Measurements from ENCODE around the gene ASB11. TPM values are rescaled to one million over a fixed set of nuclear protein-coding genes. Genes with fewer than 3 reads are reported as not detected.

The ASB11 gene
- total RNA-seq (2014; rRNA removed; shearing (Covaris generic)) (not detected in 2 replicates), polyA plus RNA-seq (2016; fragmentation: Nextera tagmentation; extraction: Ambion mirVana) (not detected in 2 replicates)

- Histone ChIP-seq H3K9me3 (ENCODE audit: low read depth) (no peaks in the 10 kb centered on the region), H3K79me2 (ENCODE audit: insufficient read depth) (no peaks in the 10 kb centered on the region), H3K4me2 (ENCODE audit: unreplicated experiment) (no peak within 1 kb of the TSS), H2AFZ (no peak within 1 kb of the TSS), H3K4me1 (ENCODE audit: insufficient read depth) (no peaks in the 10 kb centered on the region), H3K27ac (no peak within 1 kb of the TSS), H3K4me3 (no peak within 1 kb of the TSS), H3K27me3 (replicated peaks; ENCODE audit: insufficient read depth) (no peaks in the 10 kb centered on the region), H3K9ac (no peak within 1 kb of the TSS), H3K9me2 (ENCODE audit: insufficient read depth) (no peaks in the 10 kb centered on the region), H4K20me1 (ENCODE audit: insufficient read depth) (no peaks in the 10 kb centered on the region), H3K36me3 (ENCODE audit: low read depth) (no peaks in the 10 kb centered on the region), H3F3A (ENCODE audit: insufficient read depth) (no peaks in the 10 kb centered on the region)
- in situ Hi-C loops (cut with MboI) = no loop called here
- no peak for DNase-seq
- TF ChIP-seq EZH2 (IDR thresholded peaks at IDR 0.05; ENCODE audit: insufficient read depth, poor library complexity, severe bottlenecking) (no peak), EZH2phosphoT487 (IDR thresholded peaks at IDR 0.05; ENCODE audit: insufficient read depth, low read depth) (no peak)
- WGBS, 2 experiments (ENCODE audit: low coverage in 1 of 2, low lambda C conversion rate in 2 of 2, missing lambda C conversion rate in 2 of 2) = 62 to 63% methylated on average over 3 of the region's 3 CpGs
These were observed at the start of gene ASB11 for GRCh38 chrX:15315509-15315908. ASB11 (minus strand) TSS chrX:15315640; CDS start chrX:15315605, 35 bp downstream.

- H3K4me2 ChIP-seq (ENCODE audit: unreplicated experiment) = no peak overlapping the region
- no peaks in the 10 kb centered on the region for H3F3A ChIP-seq (ENCODE audit: insufficient read depth)
- H3K36me3 ChIP-seq (ENCODE audit: low read depth) = no peaks in the 10 kb centered on the region
- in situ Hi-C loops (cut with MboI) = no loop called here
- 40 to 44% methylated on average over 2 of the region's 2 CpGs for WGBS, 2 experiments (ENCODE audit: low coverage in 1 of 2, low lambda C conversion rate in 2 of 2, missing lambda C conversion rate in 2 of 2)
- H3K9me2 ChIP-seq (ENCODE audit: insufficient read depth) = no peaks in the 10 kb centered on the region
- H3K4me3 ChIP-seq = no peak overlapping the region
- H3K79me2 ChIP-seq (ENCODE audit: insufficient read depth) = no peaks in the 10 kb centered on the region
- no peaks in the 10 kb centered on the region for H3K27me3 ChIP-seq (replicated peaks; ENCODE audit: insufficient read depth)
- H3K27ac ChIP-seq = no peak overlapping the region
- no peak overlapping the region for H2AFZ ChIP-seq
- no peak overlapping the region for H3K9ac ChIP-seq
- H4K20me1 ChIP-seq (ENCODE audit: insufficient read depth) = no peaks in the 10 kb centered on the region
- TF ChIP-seq EZH2phosphoT487 (IDR thresholded peaks at IDR 0.05; ENCODE audit: insufficient read depth, low read depth) (no peak), EZH2 (IDR thresholded peaks at IDR 0.05; ENCODE audit: insufficient read depth, poor library complexity, severe bottlenecking) (no peak)
- no peaks in the 10 kb centered on the region for H3K4me1 ChIP-seq (ENCODE audit: insufficient read depth)
- no peak for DNase-seq
- no peaks in the 10 kb centered on the region for H3K9me3 ChIP-seq (ENCODE audit: low read depth)
These were observed 44.3 kb upstream of the ASB11 start for GRCh38 chrX:15359701-15360100.

- no peaks in the 10 kb centered on the region for H4K20me1 ChIP-seq (ENCODE audit: insufficient read depth)
- no peaks in the 10 kb centered on the region for H3K9me3 ChIP-seq (ENCODE audit: low read depth)
- no peaks in the 10 kb centered on the region for H3K79me2 ChIP-seq (ENCODE audit: insufficient read depth)
- no peak overlapping the region for H3K4me2 ChIP-seq (ENCODE audit: unreplicated experiment)
- H2AFZ ChIP-seq = no peak overlapping the region
- TF ChIP-seq EZH2 (IDR thresholded peaks at IDR 0.05; ENCODE audit: insufficient read depth, poor library complexity, severe bottlenecking) (no peak), EZH2phosphoT487 (IDR thresholded peaks at IDR 0.05; ENCODE audit: insufficient read depth, low read depth) (no peak)
- 69 to 72% methylated on average over 2 of the region's 2 CpGs for WGBS, 2 experiments (ENCODE audit: low coverage in 1 of 2, low lambda C conversion rate in 2 of 2, missing lambda C conversion rate in 2 of 2)
- no peaks in the 10 kb centered on the region for H3K9me2 ChIP-seq (ENCODE audit: insufficient read depth)
- no peak overlapping the region for H3K27ac ChIP-seq
- H3K36me3 ChIP-seq (ENCODE audit: low read depth) = no peaks in the 10 kb centered on the region
- no peaks in the 10 kb centered on the region for H3K27me3 ChIP-seq (replicated peaks; ENCODE audit: insufficient read depth)
- no peak for DNase-seq
- in situ Hi-C loops (cut with MboI) = no loop called here
- no peak overlapping the region for H3K9ac ChIP-seq
- H3K4me1 ChIP-seq (ENCODE audit: insufficient read depth) = no peaks in the 10 kb centered on the region
- H3K4me3 ChIP-seq = no peak overlapping the region
- no peaks in the 10 kb centered on the region for H3F3A ChIP-seq (ENCODE audit: insufficient read depth)
These were observed 43.1 kb upstream of the ASB11 start for GRCh38 chrX:15358533-15358932.

- TF ChIP-seq EZH2 (IDR thresholded peaks at IDR 0.05; ENCODE audit: insufficient read depth, poor library complexity, severe bottlenecking) (no peak), EZH2phosphoT487 (IDR thresholded peaks at IDR 0.05; ENCODE audit: insufficient read depth, low read depth) (no peak)
These were observed 41.0 kb upstream of the ASB11 start for GRCh38 chrX:15356444-15356843.

More at GRCh38 chrX:15356444-15356843, 41.0 kb upstream of the ASB11 start:
- Histone ChIP-seq H3K4me3 (no peak overlapping the region), H3K4me1 (ENCODE audit: insufficient read depth) (no peaks in the 10 kb centered on the region), H4K20me1 (ENCODE audit: insufficient read depth) (no peaks in the 10 kb centered on the region), H3K9me3 (ENCODE audit: low read depth) (no peaks in the 10 kb centered on the region), H2AFZ (no peak overlapping the region), H3K36me3 (ENCODE audit: low read depth) (no peaks in the 10 kb centered on the region), H3K27me3 (replicated peaks; ENCODE audit: insufficient read depth) (no peaks in the 10 kb centered on the region), H3K27ac (no peak overlapping the region), H3K9ac (no peak overlapping the region), H3K9me2 (ENCODE audit: insufficient read depth) (no peaks in the 10 kb centered on the region), H3F3A (ENCODE audit: insufficient read depth) (no peaks in the 10 kb centered on the region), H3K4me2 (ENCODE audit: unreplicated experiment) (no peak overlapping the region), H3K79me2 (ENCODE audit: insufficient read depth) (no peaks in the 10 kb centered on the region)
- in situ Hi-C loops (cut with MboI) = no loop called here
- DNase-seq = peak; percentile 49
- WGBS, 2 experiments (ENCODE audit: low coverage in 1 of 2, low lambda C conversion rate in 2 of 2, missing lambda C conversion rate in 2 of 2) = 11 to 56% methylated on average over 1 of the region's 1 CpG

Data from GM23248 (cell line).